DND-41 (cell line): ENCODE results near the gene ARHGAP31.

Experiments used
- CTCF ChIP-seq: IDR thresholded peaks from 2 replicates; pipeline ENCODE4 v1.5.1; 2012; ENCODE audit warnings: borderline replicate concordance, low read length, moderate library complexity, mild to moderate bottlenecking; ENCODE audit not compliant: poor library complexity, severe bottlenecking; ENCODE audit errors: extremely low read depth
- EZH2 ChIP-seq: IDR thresholded peaks from 3 replicates; pipeline ENCODE4 v1.6.1; 2012; ENCODE audit warnings: borderline replicate concordance, low read depth, mild to moderate bottlenecking, moderate library complexity, low read length, inconsistent platforms; ENCODE audit not compliant: severe bottlenecking

DNA sequence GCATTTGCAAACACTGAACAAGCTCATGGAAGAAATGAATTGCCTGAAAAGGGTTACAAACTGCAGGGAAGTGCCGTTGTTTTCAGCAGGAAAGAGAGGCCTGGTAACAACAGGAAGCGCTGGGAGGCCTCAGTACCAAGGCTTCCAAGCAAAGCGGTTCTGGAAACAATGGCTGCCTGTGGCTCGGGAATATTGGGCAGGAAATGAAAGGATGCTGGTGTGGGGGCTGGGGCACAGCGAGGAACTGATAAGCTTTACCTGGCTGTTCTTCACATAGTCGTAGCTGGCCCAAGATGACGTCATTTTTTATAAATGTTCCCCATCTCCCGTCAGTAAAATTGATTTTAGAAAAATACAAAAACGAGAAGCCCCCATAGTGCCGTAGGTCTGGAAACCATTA lies 55.9 kb downstream of the ARHGAP31 start:
- TF ChIP-seq CTCF (no peak), EZH2 (no peak)
